ENCODE measurements around the gene CEP112. TPM values are rescaled to one million over a fixed set of nuclear protein-coding genes. Genes with fewer than 3 reads are reported as not detected.

Gene CEP112
- total and polyA plus RNA-seq, 4 donors, result 1.1 to 4.9 (median 1.4) TPM

GRCh38 chr17:65634533-65634932 is 557.4 kb downstream of the CEP112 start:
- Histone ChIP-seq H3K4me3 (ENCODE audit: low read depth in 1 of 3, low read length in 3 of 3) (no peak overlapping the region), H3K9me3 (ENCODE audit: control insufficient read depth in 4 of 4, low read length in 3 of 4) (no peaks in the 10 kb centered on the region), H3K27ac (ENCODE audit: low read depth in 1 of 2, low read length in 2 of 2) (no peak overlapping the region), H3K27me3 (ENCODE audit: control insufficient read depth in 4 of 4, insufficient read depth in 4 of 4, low read length in 3 of 4) (no peaks in the 10 kb centered on the region), H3K4me1 (ENCODE audit: control insufficient read depth in 4 of 4, insufficient read depth in 4 of 4, low read length in 3 of 4) (peaks cover 0 to 2% (median 0%) of the 10 kb centered on the region in 4 donors), H3K36me3 (ENCODE audit: control insufficient read depth in 4 of 4, insufficient read depth in 3 of 4, low read depth in 1 of 4, low read length in 3 of 4) (no peaks in the 10 kb centered on the region), H3K9ac (ENCODE audit: low read depth in 1 of 2, low read length in 2 of 2) (no peak overlapping the region)
- no peak for DNase-seq (ENCODE audit: low spot score)
- 86% methylated on average over 3 of the region's 3 CpGs for WGBS
- TF ChIP-seq, protein P1, sequence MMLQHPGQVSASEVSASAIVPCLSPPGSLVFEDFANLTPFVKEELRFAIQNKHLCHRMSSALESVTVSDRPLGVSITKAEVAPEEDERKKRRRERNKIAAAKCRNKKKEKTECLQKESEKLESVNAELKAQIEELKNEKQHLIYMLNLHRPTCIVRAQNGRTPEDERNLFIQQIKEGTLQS (IDR thresholded peaks at IDR 0.05), result no peak
- TF ChIP-seq FOXA1 (IDR thresholded peaks at IDR 0.05), result no peak
- no peak for TF ChIP-seq RAD21 (IDR thresholded peaks at IDR 0.05)
- no peak for TF ChIP-seq TAF1 (conservative IDR thresholded peaks at IDR 0.05)
- TF ChIP-seq, protein P2, sequence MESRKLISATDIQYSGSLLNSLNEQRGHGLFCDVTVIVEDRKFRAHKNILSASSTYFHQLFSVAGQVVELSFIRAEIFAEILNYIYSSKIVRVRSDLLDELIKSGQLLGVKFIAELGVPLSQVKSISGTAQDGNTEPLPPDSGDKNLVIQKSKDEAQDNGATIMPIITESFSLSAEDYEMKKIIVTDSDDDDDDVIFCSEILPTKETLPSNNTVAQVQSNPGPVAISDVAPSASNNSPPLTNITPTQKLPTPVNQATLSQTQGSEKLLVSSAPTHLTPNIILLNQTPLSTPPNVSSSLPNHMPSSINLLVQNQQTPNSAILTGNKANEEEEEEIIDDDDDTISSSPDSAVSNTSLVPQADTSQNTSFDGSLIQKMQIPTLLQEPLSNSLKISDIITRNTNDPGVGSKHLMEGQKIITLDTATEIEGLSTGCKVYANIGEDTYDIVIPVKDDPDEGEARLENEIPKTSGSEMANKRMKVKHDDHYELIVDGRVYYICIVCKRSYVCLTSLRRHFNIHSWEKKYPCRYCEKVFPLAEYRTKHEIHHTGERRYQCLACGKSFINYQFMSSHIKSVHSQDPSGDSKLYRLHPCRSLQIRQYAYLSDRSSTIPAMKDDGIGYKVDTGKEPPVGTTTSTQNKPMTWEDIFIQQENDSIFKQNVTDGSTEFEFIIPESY (IDR thresholded peaks at IDR 0.05), result no peak
- no peak for TF ChIP-seq JUND (IDR thresholded peaks at IDR 0.05)
- no peak for TF ChIP-seq CTCF (IDR thresholded peaks at IDR 0.05; ENCODE audit: low read depth, low read length, missing input control)
- TF ChIP-seq, protein P3, sequence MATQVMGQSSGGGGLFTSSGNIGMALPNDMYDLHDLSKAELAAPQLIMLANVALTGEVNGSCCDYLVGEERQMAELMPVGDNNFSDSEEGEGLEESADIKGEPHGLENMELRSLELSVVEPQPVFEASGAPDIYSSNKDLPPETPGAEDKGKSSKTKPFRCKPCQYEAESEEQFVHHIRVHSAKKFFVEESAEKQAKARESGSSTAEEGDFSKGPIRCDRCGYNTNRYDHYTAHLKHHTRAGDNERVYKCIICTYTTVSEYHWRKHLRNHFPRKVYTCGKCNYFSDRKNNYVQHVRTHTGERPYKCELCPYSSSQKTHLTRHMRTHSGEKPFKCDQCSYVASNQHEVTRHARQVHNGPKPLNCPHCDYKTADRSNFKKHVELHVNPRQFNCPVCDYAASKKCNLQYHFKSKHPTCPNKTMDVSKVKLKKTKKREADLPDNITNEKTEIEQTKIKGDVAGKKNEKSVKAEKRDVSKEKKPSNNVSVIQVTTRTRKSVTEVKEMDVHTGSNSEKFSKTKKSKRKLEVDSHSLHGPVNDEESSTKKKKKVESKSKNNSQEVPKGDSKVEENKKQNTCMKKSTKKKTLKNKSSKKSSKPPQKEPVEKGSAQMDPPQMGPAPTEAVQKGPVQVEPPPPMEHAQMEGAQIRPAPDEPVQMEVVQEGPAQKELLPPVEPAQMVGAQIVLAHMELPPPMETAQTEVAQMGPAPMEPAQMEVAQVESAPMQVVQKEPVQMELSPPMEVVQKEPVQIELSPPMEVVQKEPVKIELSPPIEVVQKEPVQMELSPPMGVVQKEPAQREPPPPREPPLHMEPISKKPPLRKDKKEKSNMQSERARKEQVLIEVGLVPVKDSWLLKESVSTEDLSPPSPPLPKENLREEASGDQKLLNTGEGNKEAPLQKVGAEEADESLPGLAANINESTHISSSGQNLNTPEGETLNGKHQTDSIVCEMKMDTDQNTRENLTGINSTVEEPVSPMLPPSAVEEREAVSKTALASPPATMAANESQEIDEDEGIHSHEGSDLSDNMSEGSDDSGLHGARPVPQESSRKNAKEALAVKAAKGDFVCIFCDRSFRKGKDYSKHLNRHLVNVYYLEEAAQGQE (IDR thresholded peaks at IDR 0.05), result no peak

DNA sequence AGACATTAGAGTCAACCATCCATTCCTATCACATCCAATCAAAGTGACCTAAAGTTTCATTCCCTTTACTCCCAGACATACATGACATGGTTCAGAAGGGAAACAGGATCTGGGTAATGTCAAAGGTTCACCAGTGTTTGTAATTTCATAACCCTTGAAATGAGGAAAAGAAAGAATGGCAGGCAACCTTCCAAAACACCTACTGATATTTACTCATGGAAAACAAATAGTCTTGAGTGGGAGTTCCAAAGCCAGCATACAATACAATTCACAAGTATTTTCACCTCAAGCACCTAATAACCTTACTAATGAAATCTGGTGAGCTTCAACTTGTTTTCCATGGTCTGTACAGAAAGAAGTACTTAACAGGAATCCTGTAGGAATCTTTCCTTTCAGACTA is 557.9 kb downstream of the CEP112 start:
- H3K36me3 ChIP-seq (ENCODE audit: control insufficient read depth in 4 of 4, insufficient read depth in 3 of 4, low read depth in 1 of 4, low read length in 3 of 4), result no peaks in the 10 kb centered on the region
- no peaks in the 10 kb centered on the region for H3K27me3 ChIP-seq (ENCODE audit: control insufficient read depth in 4 of 4, insufficient read depth in 4 of 4, low read length in 3 of 4)
- no peak overlapping the region for H3K4me3 ChIP-seq (ENCODE audit: low read depth in 1 of 3, low read length in 3 of 3)
- H3K4me1 ChIP-seq (ENCODE audit: control insufficient read depth in 4 of 4, insufficient read depth in 4 of 4, low read length in 3 of 4), result peaks cover 0 to 2% (median 0%) of the 10 kb centered on the region in 4 donors
- TF ChIP-seq FOXA2 (IDR thresholded peaks at IDR 0.05), result no peak
- peak in 1 of 2 donors; percentile 23 for TF ChIP-seq HNF4A (conservative IDR thresholded peaks at IDR 0.05)
- peak in 1 of 2 donors; percentile 39 for TF ChIP-seq RXRA (IDR thresholded peaks at IDR 0.05)
- no peak for DNase-seq (ENCODE audit: low spot score)
- no peaks in the 10 kb centered on the region for H3K9me3 ChIP-seq (ENCODE audit: control insufficient read depth in 4 of 4, low read length in 3 of 4)
- no peak overlapping the region for H3K27ac ChIP-seq (ENCODE audit: low read depth in 1 of 2, low read length in 2 of 2)
- no peak overlapping the region for H3K9ac ChIP-seq (ENCODE audit: low read depth in 1 of 2, low read length in 2 of 2)

Data from liver (tissue), 9 donors.